AG04450 (cell line): ENCODE results near the gene PALM2AKAP2. TPM values are rescaled to one million over a fixed set of nuclear protein-coding genes. Genes with fewer than 3 reads are reported as not detected.

ENCODE experiments used
- CTCF ChIA-PET: fragments of 300-600, 350-600 bp; formaldehyde crosslinking; extraction: SDS; loops from one replicate; lab custom pipeline; 2022; ENCODE audit warnings: antibody characterized with exemption, inconsistent platforms; lab: Charles Lee
- POLR2A ChIA-PET: fragments of 350-600 bp; formaldehyde crosslinking; extraction: SDS; loops from one replicate; lab custom pipeline; 2021; ENCODE audit warnings: antibody characterized with exemption, inconsistent platforms; lab: Yijun Ruan, JAX
- DNase-seq: peaks from one replicate; pipeline ENCODE4 v3.0.0-alpha.2; 2011; ENCODE audit warnings: low read depth, low spot score
- H3K27ac ChIP-seq: one replicate; pipeline ENCODE4 v1.5.1; 2012; ENCODE audit warnings: low read depth, low read length, control low read depth
- H3K27me3 ChIP-seq: one replicate; pipeline ENCODE4 v1.6.0; 2012; ENCODE audit warnings: low read length; ENCODE audit not compliant: control insufficient read depth, insufficient read depth
- H3K4me3 ChIP-seq: 2 replicates; pipeline ENCODE4 v1.5.1; 2011; ENCODE audit warnings: mild to moderate bottlenecking, low read depth, low read length, control low read depth
- H3K9me3 ChIP-seq: 2 replicates; pipeline ENCODE4 v1.5.1; 2012; ENCODE audit warnings: low read length; ENCODE audit not compliant: control insufficient read depth, insufficient read depth
- polyA plus RNA-seq: library from polyadenylated mRNA; depleted of rRNA; stranded (reverse); fragments of >200 nt; gene quantifications from 2 replicates; pipeline ENCODE4 v1.2.3, GENCODE V29; 2011
- TF ChIP-seq, protein P1 (sequence below): IDR thresholded peaks from 2 replicates; pipeline ENCODE4 v1.5.1; 2011; ENCODE audit warnings: low read depth, low read length, control low read depth, inconsistent platforms

PALM2AKAP2 gene
- polyA plus RNA-seq, 1 experiment: 4.6 TPM

GRCh38 chr9:109828254-109828653, 48.3 kb downstream of the PALM2AKAP2 start:
- CTCF ChIA-PET: no interaction called here
- Histone ChIP-seq H3K27me3 (no peaks in the 10 kb centered on the region), H3K9me3 (no peaks in the 10 kb centered on the region), H3K27ac (no peak overlapping the region), H3K4me3 (no peak overlapping the region)
- TF ChIP-seq, protein P1, sequence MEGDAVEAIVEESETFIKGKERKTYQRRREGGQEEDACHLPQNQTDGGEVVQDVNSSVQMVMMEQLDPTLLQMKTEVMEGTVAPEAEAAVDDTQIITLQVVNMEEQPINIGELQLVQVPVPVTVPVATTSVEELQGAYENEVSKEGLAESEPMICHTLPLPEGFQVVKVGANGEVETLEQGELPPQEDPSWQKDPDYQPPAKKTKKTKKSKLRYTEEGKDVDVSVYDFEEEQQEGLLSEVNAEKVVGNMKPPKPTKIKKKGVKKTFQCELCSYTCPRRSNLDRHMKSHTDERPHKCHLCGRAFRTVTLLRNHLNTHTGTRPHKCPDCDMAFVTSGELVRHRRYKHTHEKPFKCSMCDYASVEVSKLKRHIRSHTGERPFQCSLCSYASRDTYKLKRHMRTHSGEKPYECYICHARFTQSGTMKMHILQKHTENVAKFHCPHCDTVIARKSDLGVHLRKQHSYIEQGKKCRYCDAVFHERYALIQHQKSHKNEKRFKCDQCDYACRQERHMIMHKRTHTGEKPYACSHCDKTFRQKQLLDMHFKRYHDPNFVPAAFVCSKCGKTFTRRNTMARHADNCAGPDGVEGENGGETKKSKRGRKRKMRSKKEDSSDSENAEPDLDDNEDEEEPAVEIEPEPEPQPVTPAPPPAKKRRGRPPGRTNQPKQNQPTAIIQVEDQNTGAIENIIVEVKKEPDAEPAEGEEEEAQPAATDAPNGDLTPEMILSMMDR: no peak
- no peak for DNase-seq
- POLR2A ChIA-PET: no interaction called here
